Uterus (tissue), 2 donors: ENCODE results near the gene NOX4.

Experiments
- POLR2A ChIP-seq, 2 donors: fragments of 450-650 bp; IDR thresholded peaks; one replicate each; pipeline ENCODE4 v1.6.1; 2016; ENCODE audit warnings: antibody characterized with exemption in 2 of 2, mild to moderate bottlenecking in 1 of 2, moderate library complexity in 1 of 2
- TF ChIP-seq, protein P1 (sequence below), 4 experiments: fragments of 200-600 bp in 2 of 4; fragments of 450-650 bp in 2 of 4; sonication (generic) in 2 of 4; IDR thresholded peaks; one replicate each; pipeline ENCODE4 v1.5.1; 2016 to 2019; ENCODE audit warnings: antibody characterized with exemption in 4 of 4, mild to moderate bottlenecking in 2 of 4, moderate library complexity in 1 of 4

DNA sequence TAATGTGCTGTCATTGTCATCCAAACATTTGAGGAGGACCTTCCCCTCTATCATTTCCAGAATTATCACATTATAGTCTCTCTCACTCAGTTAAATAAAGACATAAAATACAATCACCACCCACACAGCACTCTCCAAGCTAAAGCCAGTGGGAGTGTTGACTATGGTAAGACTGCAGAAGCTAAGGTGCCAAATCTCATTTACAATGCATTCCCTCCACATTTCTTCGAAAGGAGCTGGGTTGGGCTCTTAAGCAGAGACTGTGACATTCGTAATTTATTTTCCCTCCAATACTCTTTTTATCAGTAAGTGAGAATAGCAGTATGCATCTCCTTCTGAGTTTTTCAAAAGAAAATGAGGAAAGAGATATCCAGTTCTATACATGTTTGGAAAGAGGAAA lies 74.2 kb downstream of the NOX4 start:
- TF ChIP-seq POLR2A (IDR thresholded peaks at IDR 0.05) = no peak
- TF ChIP-seq, protein P1, sequence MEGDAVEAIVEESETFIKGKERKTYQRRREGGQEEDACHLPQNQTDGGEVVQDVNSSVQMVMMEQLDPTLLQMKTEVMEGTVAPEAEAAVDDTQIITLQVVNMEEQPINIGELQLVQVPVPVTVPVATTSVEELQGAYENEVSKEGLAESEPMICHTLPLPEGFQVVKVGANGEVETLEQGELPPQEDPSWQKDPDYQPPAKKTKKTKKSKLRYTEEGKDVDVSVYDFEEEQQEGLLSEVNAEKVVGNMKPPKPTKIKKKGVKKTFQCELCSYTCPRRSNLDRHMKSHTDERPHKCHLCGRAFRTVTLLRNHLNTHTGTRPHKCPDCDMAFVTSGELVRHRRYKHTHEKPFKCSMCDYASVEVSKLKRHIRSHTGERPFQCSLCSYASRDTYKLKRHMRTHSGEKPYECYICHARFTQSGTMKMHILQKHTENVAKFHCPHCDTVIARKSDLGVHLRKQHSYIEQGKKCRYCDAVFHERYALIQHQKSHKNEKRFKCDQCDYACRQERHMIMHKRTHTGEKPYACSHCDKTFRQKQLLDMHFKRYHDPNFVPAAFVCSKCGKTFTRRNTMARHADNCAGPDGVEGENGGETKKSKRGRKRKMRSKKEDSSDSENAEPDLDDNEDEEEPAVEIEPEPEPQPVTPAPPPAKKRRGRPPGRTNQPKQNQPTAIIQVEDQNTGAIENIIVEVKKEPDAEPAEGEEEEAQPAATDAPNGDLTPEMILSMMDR (IDR thresholded peaks at IDR 0.05) = no peak
